GM12865 (cell line): ENCODE results near the gene GRID1.

Source experiments
- DNase-seq: peaks from one replicate; pipeline ENCODE4 v3.0.0; 2010; ENCODE audit warnings: low read depth
- H3K4me3 ChIP-seq: 2 replicates; pipeline ENCODE4 v1.5.1; 2011; ENCODE audit warnings: mild to moderate bottlenecking, low read depth, low read length, control low read depth
- TF ChIP-seq, protein P1 (sequence below): IDR thresholded peaks from 2 replicates; pipeline ENCODE4 v1.5.1; 2011; ENCODE audit warnings: low read length, control low read depth, low read depth, inconsistent platforms; ENCODE audit not compliant: insufficient read depth; ENCODE audit errors: missing control alignments

GRID1 gene

DNA sequence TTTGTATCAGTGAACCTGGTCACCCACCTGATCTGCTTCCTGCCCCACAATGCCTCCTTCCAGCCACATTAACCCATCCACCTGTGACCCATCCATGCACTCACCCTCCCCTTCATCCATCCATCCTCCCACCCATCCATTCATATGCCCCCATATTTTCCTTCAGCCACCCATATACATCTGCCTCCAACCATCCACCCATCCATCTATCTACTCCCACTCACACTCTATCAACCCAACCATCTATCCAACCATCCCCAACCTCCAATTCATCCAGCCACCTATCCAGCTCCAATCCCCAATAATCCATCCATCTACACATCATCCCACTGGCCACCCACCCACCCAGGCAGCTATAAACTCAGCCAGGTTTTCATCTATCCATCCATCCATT lies 51.0 kb downstream of the GRID1 start:
- no peak for DNase-seq
- TF ChIP-seq, protein P1, sequence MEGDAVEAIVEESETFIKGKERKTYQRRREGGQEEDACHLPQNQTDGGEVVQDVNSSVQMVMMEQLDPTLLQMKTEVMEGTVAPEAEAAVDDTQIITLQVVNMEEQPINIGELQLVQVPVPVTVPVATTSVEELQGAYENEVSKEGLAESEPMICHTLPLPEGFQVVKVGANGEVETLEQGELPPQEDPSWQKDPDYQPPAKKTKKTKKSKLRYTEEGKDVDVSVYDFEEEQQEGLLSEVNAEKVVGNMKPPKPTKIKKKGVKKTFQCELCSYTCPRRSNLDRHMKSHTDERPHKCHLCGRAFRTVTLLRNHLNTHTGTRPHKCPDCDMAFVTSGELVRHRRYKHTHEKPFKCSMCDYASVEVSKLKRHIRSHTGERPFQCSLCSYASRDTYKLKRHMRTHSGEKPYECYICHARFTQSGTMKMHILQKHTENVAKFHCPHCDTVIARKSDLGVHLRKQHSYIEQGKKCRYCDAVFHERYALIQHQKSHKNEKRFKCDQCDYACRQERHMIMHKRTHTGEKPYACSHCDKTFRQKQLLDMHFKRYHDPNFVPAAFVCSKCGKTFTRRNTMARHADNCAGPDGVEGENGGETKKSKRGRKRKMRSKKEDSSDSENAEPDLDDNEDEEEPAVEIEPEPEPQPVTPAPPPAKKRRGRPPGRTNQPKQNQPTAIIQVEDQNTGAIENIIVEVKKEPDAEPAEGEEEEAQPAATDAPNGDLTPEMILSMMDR, result no peak
- H3K4me3 ChIP-seq, result no peak overlapping the region

DNA sequence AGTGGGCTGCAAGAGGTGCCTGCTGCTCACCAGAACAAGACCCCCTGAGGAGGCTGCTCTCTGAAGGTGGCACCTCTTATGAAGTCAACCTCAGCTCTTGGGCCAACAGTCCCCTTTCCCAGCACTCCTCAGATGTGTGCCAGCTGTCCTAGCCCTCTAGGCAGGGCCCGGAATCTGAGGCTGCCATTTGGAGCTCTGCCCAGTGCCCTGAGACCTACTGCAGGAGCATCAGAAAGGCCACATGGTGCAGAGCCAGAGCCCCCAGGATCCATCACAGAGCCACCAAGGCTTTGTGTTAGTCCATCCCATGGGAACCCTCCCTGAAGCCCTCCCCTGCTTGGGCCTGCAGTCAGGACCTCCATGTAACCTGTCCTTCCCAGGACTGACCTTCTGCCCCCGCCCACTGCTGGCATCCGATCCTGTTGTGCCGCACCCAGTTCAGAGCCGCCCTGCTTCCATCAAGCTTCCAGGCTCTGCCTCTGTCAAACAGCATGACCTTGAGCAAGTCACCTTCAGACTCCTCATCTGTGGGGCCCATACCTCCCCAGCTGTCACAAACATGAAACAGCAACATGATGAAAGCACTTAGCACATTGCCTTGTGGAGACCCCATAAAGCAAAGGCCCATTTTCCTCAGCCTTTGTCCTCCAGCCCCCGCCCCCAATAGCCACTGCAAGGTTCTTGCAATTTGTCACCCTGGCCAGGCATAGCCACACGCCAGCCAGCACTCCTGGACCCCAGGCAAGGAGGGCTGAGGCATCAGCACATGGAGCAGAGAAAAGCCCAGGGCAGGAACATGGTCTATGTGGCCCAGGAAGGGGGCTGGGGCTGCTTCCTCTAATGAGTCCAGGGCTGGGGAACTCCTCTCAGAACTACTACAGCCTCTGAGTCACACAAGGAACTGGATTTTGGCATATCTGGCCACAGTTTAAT lies 51.7 kb downstream of the GRID1 start:
- no peak for DNase-seq
- TF ChIP-seq, protein P1, result no peak
- H3K4me3 ChIP-seq, result no peak overlapping the region

DNA sequence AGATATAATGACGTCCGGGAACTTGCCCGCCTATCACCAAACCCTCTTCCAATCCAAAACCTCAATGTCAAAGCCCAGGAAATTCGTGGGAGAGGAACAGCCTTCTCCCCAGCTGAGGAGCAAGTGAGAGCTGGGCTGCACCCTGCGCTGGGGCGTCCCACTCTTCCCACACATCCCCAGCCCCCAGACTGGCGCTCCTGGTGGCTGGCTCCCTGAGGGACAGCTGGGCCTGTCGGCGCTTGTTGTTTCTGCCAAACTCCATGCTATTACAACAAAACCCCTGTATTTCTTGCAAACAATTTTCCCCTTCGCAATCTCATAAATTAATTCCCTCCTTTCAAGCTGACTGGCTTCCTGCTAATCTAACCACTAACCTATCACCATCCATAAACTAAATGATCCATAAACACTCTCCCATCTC lies 53.0 kb downstream of the GRID1 start:
- DNase-seq, result no peak
- TF ChIP-seq, protein P1, result no peak

DNA sequence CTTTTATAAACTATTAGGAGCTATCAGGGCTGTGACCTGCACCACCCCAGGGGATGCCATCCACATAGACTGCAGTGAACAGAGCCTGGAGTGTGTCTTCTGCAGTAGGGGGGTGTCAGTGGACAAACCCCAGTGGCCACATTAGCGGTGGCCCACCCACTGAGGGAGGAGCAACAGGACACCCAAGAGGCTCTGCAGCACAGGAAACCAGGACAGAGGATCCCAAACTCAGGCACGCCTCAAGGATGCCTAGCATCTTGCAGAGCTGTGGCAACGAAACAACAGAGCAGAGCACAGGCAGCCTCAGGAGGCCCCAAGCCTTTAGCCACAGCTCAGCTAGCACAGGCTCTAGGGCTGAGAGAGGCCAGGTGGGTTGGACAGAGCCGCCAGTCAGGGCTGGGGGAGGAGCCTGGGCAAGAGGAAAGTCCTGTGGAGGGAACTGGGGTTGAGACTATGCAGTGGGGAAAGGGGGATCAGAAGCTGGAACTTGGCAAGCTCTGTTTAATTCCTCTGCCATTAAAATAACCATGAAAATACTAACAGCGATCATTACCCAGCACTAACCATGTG lies 53.8 kb downstream of the GRID1 start:
- DNase-seq, result no peak
- H3K4me3 ChIP-seq, result no peak overlapping the region
- TF ChIP-seq, protein P1, result no peak

More for the DNA sequence above, 53.0 kb downstream of the GRID1 start:
- no peak overlapping the region for H3K4me3 ChIP-seq

DNA sequence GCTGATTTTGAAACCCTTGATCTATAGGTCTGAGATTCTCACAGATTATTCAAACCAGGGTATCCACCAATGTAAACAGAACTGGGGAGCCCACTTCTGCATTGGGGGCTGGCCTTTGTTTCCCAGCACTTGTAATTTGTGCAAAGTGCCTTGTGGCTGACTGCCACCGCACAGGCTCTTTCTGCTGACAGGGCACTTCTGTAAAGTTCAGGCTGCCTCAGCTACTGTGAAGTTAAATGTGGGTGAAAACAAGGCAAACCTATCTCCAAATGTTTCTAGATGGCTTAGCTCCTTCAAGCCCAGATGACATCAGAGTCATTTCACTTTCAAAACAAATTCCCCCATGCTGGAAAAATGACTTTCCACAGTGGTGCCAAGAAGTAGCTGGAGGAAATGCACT lies 54.7 kb downstream of the GRID1 start:
- no peak overlapping the region for H3K4me3 ChIP-seq
- TF ChIP-seq, protein P1, result no peak
- no peak for DNase-seq

DNA sequence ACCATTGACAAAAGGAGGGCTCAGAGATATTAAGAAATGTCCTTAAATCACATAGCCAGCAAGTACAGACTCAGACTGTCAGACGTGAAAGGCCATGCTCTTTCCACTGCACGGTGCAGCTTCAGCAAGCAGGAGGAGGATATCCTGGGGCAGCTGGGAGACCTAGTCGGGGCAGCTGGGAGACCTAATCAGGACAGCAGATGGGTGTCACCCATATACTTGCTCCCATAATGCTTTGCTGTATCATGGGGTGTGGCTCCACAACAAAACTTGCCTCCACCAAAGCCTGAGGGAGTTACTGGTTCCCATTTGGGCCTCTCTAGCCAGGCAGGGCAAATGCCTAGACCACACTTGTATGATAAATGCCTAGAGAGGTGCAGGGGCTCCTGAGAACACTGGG lies 55.4 kb downstream of the GRID1 start:
- TF ChIP-seq, protein P1, result no peak
- H3K4me3 ChIP-seq, result no peak overlapping the region
- no peak for DNase-seq
